H1 (cell line): ENCODE results near the gene DNAJC10. TPM values are rescaled to one million over a fixed set of nuclear protein-coding genes. Genes with fewer than 3 reads are reported as not detected.

Source experiments
- ASH2L ChIP-seq: fragments of 200-600, 300-600 bp; sonication (generic); IDR thresholded peaks from one replicate; pipeline ENCODE4 v1.7.1; 2017; ENCODE audit warnings: low read length
- BRCA1 ChIP-seq: IDR thresholded peaks from 2 replicates; pipeline ENCODE4 v1.6.1; 2012; ENCODE audit warnings: low read depth, low read length, improper control_type of control experiment
- CREB1 ChIP-seq: IDR thresholded peaks from 2 replicates; pipeline ENCODE4 v1.6.1; 2012; ENCODE audit warnings: inconsistent platforms
- CTBP2 ChIP-seq: IDR thresholded peaks from 2 replicates; pipeline ENCODE4 v1.7.0; 2011; ENCODE audit warnings: borderline replicate concordance, mild to moderate bottlenecking, moderate library complexity, mixed read lengths, low read length; ENCODE audit not compliant: insufficient read depth, insufficient read length
- KDM1A ChIP-seq: fragments of 200-600, 300-600 bp; sonication (generic); IDR thresholded peaks from 2 replicates; pipeline ENCODE4 v1.7.1; 2016; ENCODE audit warnings: mild to moderate bottlenecking, low read length, borderline replicate concordance
- POU5F1 ChIP-seq: IDR thresholded peaks from 2 replicates; pipeline ENCODE4 v1.6.1; 2011; ENCODE audit warnings: low read depth, mild to moderate bottlenecking, low read length, moderate library complexity
- polyA plus RNA-seq, 7 experiments: library from polyadenylated mRNA; depleted of rRNA in 3 of 7; stranded (reverse) in 5 of 7; unstranded in 2 of 7; fragments of >200 nt in 5 of 7; fragments of 200-250 nt in 2 of 7; gene quantifications; 1 replicate in 5 of 7; 2 replicates in 1 of 7; 4 replicates in 1 of 7; pipeline versions ENCODE4 v1.2.1 to v1.2.3, GENCODE V29; 2011 to 2013; ENCODE audit warnings: missing spikeins in 2 of 7, mixed read lengths in 2 of 7
- total RNA-seq: library from RNA; stranded (reverse); fragmentation: NEBNext Ultra II Directional; extraction: Animal tissue kit (Norgen Biotek cat#: 25700); gene quantifications from 2 replicates; pipeline ENCODE4 v1.2.1, GENCODE V29; 2021

The DNAJC10 gene
- total and polyA plus RNA-seq, 2 of the 8 experiments (the other 6 are each of a cell fraction or from before 2014, with no cell fraction given) = 23.2 to 121 TPM

DNA sequence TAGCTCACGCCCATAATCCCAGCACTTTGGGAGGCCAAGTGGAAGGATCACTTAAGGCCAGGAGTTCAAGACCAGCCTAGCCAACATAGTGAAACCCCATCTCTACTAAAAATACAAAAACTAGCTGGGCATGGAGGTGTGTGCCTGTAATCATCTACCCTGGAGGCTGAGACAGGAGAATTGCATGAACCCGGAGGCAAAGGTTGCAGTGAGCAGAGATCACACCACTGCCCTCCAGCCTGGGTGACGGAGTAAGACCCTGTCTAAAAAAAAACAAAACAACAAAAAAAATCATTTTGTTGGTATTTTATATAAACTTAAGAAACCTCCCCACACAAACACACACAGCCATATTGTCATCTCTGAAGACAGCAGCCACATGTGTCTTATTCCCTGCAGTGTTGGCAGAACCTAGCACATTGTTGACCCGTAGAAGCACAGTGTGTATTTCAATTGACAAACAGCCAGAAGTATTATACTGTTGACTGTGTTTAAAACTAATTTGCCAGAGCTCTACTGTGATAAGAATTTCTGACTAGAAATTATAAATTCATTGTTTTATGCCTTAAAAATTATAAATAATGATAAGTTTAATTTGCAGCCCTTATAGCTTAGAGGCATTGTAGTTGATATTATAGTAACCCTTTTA lies 68.1 kb downstream of the DNAJC10 start (continued):
- no peak for TF ChIP-seq ASH2L
- no peak for TF ChIP-seq KDM1A
- TF ChIP-seq CTBP2 = no peak
- TF ChIP-seq CREB1 = no peak
- TF ChIP-seq POU5F1 = no peak
- TF ChIP-seq BRCA1 = no peak
